ENCODE data around the gene CDS1.
"Not testable (repeated sequence)": the region's sequence is repeated elsewhere in the genome, so short reads cannot be mapped to it uniquely, and the experiment has no call there.

Gene CDS1

GRCh38 chr4:84680956-84681355, 98.0 kb downstream of the CDS1 start:
- FAIRE-seq, result no peak
- DNase-seq (ENCODE audit: insufficient read length, low spot score), result no peak
- TF ChIP-seq CTCF (IDR thresholded peaks at IDR 0.05; ENCODE audit: insufficient read depth, missing control alignments), result no peak

GRCh38 chr4:84681486-84682274, 98.8 kb downstream of the CDS1 start:
- TF ChIP-seq CTCF (IDR thresholded peaks at IDR 0.05; ENCODE audit: insufficient read depth, missing control alignments), result no peak
- no peak for DNase-seq (ENCODE audit: insufficient read length, low spot score)
- FAIRE-seq, result no peak

- not testable (repeated sequence) for FAIRE-seq; DNase-seq (ENCODE audit: insufficient read length, low spot score)
Measured at GRCh38 chr4:84682661-84683060, 99.7 kb downstream of the CDS1 start.

- FAIRE-seq, result no peak
- TF ChIP-seq CTCF (IDR thresholded peaks at IDR 0.05; ENCODE audit: insufficient read depth, missing control alignments), result no peak
- no peak for DNase-seq (ENCODE audit: insufficient read length, low spot score)
Measured at GRCh38 chr4:84683064-84683850, 100.3 kb downstream of the CDS1 start.

- no peak for TF ChIP-seq CTCF (IDR thresholded peaks at IDR 0.05; ENCODE audit: insufficient read depth, missing control alignments)
- no peak for FAIRE-seq
- DNase-seq (ENCODE audit: insufficient read length, low spot score), result no peak
Measured at GRCh38 chr4:84684361-84684760, 101.4 kb downstream of the CDS1 start.

GRCh38 chr4:84685105-84685504, 102.2 kb downstream of the CDS1 start:
- DNase-seq (ENCODE audit: insufficient read length, low spot score) (no peak), FAIRE-seq (no peak)
- no peak for TF ChIP-seq CTCF (IDR thresholded peaks at IDR 0.05; ENCODE audit: insufficient read depth, missing control alignments)

- TF ChIP-seq CTCF (IDR thresholded peaks at IDR 0.05; ENCODE audit: insufficient read depth, missing control alignments), result no peak
- DNase-seq (ENCODE audit: insufficient read length, low spot score), result no peak
- no peak for FAIRE-seq
Measured at GRCh38 chr4:84688605-84689004, 105.7 kb downstream of the CDS1 start.
